HG03575 (cell line): ENCODE measurements around the gene TOM1L1.
"Not testable (repeated sequence)": the region's sequence is repeated elsewhere in the genome, so short reads cannot be mapped to it uniquely, and the experiment has no call there.

ENCODE experiments used
- ATAC-seq: cut with Tn5 transposase; IDR thresholded peaks from one replicate; pipeline ENCODE4 v1.9.1; 2021; ENCODE audit not compliant: unreplicated experiment, insufficient number of reproducible peaks, low FRiP score; ENCODE audit errors: extremely low read depth

Gene TOM1L1, protein sequence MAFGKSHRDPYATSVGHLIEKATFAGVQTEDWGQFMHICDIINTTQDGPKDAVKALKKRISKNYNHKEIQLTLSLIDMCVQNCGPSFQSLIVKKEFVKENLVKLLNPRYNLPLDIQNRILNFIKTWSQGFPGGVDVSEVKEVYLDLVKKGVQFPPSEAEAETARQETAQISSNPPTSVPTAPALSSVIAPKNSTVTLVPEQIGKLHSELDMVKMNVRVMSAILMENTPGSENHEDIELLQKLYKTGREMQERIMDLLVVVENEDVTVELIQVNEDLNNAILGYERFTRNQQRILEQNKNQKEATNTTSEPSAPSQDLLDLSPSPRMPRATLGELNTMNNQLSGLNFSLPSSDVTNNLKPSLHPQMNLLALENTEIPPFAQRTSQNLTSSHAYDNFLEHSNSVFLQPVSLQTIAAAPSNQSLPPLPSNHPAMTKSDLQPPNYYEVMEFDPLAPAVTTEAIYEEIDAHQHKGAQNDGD

DNA sequence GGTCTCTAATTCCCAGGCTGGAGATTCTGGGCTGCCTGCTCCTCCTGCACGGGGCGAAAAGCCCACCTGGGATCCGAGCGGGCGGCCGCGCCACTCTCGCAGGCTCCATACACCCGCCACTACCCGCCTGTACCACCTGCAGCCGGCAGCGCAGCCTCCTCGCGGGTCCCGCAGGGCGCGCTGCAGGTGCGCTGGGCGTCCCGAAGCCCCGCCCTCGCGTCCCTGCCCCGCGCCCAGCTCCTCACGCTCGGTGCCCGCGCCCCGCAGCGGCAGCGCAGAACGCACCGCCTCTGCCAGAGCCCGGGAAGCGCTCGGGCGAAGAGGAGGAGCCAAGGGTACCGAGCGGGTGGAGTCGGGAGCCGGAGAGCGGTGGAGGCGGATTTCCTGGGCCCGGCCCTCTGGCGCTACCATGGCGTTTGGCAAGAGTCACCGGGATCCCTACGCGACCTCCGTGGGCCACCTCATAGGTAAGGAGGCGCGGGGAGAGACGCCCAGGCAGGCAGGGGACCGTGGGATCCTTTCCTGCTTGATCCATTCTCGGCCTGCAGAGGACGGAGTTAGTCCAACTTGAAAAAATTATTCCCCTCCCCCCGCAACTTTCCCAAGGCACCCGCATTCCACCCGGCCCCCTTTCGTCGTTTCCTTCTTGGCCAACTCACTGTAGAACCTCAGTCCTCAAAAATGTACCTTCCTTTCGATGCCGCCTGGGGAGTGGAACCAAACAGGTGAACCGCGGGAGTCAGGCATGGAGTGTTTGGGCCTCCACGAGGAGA, at the start of gene TOM1L1:
TSS of gene TOM1L1 (plus strand) at position 396 of the 773 bp plus-strand sequence. CDS start at position 410, 14 bp downstream.
- no peak for ATAC-seq

DNA sequence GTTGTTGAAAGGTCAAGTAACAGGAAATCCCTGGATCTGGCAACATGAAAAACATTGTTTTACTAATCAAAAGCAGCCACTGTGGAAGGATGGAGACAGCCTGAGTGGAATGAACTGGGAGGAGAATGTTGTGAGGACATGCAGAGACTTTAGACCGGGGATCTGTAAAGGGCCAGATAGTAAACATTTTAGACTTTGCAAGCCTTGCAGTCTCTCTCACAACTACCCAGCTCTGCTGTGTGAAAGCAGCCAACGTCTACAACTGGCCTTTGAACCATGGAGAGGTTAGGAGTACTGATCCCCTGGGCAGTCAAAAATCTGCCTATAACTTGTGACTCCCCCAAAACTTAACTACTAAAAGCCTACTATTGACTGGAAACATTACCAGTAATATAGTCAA, 41.5 kb upstream of the TOM1L1 start:
- ATAC-seq = no peak

DNA sequence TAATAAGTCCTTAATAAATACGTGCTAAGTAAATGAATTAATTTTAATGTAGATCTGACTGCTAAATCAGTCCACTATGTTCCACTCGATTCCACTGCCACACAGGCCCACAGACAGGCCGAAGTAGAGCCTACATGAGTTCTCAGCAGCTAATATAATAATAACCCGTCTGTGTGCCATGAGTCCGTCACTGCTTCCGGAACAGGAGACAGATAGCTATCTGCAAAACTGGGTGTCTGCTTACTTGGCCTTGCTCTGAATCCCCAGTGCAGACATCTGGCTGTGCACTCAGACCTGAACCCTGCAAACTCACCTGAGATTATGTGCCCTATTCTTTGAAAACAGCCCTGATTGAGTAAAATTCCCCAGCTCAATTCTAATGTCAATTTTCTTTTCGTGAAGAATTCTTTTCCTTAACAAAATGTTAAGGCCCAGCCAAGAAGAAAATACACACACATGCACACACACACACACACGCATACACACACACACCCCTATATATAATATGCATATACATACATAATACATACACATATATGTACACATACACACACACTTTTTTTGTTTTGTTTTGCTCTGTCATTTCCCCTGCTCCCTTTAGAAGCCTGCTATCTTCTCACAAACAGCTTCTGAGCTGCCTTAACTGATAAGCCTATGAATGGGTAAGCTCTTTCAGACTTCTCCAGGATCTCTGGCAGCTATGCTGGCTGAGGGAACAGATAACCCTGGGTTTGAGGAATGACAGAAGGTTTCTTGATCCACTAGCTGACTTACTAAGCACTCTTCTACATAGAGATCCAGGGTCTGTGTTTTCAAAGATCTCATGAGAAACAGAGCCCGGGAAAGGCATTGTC, 39.8 kb upstream of the TOM1L1 start:
- no peak for ATAC-seq

DNA sequence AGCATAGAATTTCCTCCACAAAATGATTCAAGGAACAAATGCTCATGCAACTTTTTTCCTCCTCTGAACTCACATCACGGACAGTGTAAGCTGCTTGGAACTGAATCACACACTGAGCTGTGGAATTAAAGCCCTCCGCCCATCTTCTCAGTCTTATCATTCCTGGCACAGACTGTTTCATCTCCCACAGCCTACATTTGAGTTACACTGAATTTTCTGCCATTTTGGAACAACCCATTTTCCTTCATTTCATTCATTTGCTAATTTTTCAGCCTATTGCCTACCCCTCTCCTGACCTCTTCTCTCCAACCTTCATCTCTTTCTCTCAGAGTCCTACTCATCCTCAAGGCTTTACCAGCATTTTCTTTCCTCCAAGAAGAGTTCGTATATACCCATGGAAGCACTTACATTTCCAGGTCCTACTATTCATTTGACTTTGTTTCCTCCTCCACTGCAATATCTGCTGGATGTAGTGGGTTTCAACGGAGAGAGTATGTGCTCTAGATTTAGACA, 39.1 kb upstream of the TOM1L1 start:
- no peak for ATAC-seq

DNA sequence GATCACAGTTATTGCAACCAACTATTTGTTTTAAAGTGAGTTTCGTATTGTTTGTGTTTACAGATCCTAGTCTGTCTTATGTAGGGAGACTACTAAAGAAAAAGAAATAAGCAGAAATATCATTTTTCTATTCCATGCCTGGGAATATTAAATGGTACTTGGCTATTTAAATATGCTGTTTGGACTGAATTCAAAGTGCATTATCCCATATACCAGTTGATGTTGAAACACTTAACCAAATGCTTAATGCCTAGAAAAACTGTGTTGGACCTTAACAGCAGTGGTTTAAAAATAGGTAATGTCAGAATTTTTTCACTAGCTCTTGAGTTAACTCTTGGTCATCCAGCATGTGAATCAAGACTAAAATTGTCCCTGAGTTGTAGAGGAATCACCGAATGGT, 37.5 kb upstream of the TOM1L1 start:
- no peak for ATAC-seq

DNA sequence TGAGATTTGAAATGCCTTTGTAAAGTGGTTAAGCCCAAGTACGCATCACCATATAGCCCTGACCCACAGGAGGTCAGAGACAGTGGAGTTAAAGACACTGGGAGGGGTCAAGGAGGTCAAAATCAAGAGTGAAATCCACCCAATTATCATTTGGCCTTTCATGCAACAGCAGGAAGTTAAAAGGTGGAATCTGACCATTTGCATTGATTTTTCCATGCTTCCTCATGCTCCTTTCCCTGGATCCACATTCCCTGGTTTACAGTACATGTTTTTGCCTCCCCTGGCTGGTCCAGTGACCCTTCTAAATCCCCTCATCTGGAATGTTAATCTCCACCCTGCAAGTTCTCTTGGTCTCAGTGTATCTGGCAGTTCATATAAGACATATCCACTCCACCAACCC, 36.6 kb upstream of the TOM1L1 start:
- ATAC-seq = no peak

DNA sequence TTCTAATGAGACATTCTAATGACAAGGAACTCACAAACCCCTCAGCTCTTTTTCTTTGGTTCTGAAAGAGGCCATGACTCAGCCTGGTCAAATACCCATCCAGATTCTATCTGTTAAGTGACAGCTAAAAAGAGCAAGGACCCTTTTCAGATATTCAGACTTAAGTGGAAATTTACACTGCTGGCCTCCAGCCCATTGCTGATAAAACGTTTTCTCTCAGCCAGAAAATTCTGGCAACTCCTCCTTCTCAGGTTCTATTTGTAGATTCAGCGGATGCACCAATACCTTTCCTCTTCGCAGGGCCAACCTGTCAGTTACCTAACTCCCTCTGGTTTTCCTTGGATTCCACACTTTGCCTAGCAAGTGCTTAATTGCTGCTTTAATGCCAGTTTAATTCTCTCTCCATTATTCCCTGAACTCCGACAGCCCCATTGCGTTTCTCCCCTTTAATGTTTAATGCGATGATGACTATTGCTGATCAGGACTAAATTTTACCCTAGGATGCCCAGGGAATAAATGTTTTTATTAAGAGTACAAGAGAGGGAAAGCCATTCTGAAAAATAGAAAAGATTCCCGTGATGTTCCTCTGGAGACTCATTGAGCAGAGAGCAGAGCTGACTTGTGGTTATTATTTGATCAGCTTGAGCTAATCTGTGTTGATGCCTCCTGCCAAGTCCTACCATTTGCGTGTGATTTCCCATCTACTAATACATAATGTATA, 35.9 kb upstream of the TOM1L1 start:
- no peak for ATAC-seq

DNA sequence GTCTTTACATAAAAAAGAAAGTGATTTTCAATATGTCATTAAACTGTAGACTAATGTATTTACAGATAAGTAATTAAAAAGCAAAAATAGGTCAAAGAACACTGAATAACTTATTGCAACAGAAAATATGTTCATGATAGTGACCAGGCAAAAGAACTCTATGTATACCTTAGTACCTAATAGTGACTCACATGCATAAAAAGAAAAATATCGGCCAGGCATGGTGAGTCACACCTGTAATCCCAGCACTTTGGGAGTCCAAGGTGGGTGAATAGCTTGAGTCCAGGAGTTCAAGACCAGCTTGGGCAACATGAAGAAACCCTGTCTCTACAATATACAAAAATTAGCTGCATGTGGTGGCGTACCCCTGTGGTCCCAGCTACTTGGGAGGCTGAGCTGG, 33.0 kb upstream of the TOM1L1 start:
- ATAC-seq = no peak

DNA sequence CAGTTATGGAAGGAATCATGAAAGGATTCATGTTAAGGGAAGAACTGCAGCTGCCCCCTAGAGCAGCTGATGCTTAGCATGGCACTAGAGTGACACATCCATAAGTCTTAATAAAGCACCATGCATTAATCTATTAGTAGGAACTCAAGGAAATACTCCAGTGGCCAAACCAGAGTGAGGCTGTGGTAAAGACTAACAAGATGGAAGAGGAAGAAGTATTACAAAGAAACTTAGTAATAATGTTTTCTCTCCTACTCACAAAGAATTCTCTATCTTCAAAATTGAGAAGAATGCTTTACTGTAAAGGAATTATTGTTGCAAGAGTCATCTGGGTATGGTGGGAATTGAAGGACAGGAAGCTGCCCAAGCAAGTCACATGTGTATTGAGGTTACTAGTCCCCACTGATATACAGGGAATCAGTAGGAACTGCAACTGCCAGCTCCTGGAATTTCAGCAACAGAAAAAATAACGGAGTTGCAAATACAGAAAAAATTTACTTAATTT, 29.9 kb upstream of the TOM1L1 start:
- ATAC-seq = no peak

DNA sequence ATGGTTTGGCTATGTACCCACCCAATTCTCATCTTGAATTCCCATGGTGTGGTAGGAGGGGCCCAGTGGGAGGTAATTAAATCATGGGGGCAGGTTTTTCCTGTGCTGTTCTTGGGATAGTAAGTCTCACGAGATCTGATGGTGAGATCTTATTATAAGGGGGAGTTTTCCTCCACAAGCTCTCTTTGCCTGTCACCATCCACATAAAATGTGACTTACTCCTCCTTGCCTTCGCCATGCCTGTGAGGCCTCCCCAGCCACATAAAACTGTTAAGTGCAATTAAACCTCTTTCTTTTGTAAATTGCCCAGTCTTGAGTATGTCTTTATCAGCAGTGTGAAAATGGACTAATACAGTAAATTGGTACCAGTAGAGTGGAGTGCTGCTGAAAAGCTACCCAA, 24.7 kb upstream of the TOM1L1 start:
- not testable (repeated sequence) for ATAC-seq

DNA sequence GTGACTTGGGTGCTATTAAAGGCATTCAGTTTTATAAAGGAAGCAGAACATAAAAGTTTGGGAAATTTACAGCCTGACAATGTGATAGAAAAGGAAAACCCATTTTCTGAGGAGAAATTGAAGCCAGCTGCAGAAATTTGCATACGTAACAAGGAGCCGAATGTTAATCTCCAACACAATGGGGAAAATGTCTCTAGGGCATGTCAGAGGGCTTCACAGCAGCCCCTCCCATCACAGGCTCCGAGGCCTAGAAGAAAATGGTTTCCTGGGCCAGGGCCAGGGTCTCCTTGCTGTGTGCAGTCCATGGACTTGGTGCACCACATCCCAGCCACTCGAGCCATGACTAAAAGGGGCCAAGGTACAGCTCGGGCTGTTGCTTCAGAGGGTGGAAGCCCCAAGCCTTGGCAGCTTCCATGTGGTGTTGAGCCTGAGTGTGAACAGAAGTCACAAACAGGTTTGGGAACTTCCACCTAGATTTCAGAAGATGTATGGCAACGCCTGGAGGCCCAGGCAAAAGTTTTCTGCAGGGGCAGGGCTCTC, 23.9 kb upstream of the TOM1L1 start:
- ATAC-seq = no peak

DNA sequence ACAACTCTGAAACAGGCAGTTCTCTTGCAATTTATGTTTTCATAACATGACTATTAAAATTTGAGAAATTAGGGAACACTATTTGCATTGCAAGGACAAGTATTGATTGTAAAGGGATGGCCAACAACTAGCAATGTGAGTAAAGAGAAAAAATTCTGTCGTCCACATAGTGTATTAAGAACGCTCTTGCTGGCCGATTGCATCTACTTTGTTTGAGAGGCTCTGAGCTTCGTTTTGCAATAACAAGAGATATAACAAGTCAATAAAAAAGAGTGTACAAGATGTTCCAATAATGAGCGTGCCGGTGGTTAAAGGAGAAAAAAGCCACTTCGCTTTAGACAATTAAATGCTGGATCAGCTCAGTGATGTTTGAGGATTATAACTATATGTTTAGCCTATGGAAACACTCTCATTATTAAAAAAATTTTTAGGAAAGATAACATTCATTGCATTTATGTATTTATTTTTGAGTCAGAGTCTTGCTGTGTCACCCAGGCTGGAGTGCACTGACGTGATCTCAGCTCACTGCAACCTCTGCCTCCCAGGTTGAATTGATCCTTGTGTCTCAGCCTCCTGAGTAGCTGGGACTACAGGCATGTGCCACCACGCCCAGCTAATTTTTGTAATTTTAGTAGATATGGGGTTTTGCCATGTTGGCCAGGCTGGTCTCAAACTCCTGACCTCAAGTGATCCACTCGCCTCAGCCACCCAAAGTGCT, 19.2 kb upstream of the TOM1L1 start:
- ATAC-seq = no peak

DNA sequence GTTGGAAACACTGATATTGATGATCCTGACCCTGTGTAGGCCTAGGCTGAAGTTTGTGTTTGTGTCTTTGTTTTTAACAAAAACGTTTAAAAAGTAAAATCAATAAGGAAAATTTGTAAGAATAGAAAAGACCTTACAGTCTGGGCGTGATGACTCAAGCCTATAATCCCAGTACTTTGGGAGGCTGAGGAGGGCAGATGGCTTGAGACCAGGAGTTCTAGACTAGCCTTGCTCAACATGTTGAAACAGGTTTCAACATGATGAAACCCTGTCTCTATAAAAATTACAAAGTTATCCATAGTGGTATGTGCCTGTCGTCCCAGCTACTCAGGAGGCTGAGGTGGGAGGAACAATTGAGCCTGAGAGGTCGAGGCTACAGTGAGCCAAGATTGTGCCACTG, 18.3 kb upstream of the TOM1L1 start:
- no peak for ATAC-seq

DNA sequence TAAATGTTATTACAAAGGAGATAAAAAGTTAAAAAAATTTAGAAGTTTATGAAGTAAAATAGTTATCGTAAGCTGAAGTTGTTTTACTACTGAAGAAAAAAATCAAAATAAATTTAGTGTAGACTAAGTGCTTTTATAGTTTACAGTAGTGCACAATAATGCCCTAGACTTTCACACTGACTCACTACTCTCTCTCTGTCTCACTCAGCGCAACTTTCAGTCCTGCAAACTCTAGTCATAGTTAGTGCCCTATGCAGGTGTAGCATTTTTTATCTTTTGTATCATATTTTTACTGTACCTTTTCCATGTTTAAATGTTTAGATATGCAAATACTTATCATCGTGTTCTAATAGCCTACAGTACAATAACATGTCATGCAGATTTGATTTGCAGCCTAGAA, 17.7 kb upstream of the TOM1L1 start:
- ATAC-seq = peak; percentile 73

DNA sequence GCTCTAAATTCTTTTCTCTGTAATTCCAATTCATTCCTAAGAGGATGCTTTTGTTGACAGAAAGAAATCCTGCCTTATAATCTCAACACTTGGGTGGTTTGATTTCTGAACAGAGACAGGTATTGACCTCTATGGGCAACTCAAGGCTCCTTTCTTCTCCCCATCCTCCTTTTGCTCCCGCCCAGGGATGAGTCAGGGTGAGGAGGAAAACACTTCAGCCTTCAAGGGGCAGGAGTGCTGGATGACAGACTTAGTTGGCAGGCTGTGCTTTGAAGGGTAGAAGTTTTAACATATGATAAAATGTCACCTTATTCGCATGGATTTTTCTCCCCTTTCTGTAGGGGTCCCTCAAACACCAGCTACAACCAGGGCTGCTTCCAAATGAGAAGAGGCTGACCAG, 16.7 kb upstream of the TOM1L1 start:
- no peak for ATAC-seq

DNA sequence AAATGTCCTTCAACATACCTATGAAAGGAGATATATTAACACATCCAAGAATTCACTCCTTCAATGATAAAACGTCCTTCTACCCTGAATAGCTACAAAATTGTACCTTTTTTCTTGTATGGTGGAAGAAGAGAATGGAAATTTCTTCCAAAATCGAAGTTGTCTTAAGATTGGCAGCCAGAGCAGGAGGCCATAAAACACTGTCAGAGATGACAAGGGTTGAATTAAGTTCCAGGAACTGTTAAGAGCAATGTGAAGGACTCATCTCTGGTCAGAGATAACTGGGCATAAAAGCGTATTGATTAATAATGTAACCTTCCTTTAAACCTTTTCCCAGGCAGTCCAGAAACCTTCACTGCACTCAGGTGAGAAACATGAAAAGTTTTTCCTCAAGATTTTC, 12.9 kb upstream of the TOM1L1 start:
- ATAC-seq = no peak

DNA sequence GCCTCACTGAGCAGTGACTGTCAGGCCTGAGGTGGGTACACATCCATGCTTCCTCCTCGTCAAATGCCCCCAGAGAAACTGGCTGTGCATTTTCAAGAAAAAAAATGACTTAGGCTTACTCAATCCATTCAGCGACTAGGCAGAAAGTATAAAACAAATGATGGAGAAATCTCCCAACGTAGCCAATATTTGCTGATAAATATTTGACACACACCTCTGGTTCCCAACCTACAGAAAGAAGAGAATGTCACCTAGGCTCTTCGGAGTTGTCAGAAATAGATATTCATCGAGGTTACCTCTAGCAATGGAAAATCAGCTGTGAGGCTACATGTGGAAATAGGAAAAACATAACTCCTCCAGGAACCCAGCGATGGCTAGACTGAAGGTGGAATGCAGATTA, 12.4 kb upstream of the TOM1L1 start:
- no peak for ATAC-seq

DNA sequence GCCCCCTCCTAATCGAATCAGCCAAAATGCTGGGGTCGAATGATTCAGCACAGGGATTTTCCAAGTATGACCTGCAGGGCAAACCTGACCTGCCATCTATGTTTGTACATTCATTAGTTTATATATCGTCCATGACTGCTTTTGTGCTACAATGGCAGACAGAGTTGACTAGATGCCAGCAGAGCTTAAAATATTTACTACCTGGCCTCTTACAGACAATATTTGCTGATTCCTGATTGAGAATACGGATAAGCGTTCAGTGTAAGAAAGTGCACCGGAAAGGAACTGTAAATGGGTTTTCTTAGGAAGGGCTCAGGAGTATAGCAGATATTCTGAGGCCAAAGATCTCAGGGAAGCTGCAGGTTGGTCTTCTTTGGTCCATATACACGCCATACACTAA, 11.7 kb upstream of the TOM1L1 start:
- no peak for ATAC-seq
